NT2/D1 (cell line): ENCODE measurements around the gene GNA15.
"Not testable (repeated sequence)": the region's sequence is repeated elsewhere in the genome, so short reads cannot be mapped to it uniquely, and the experiment has no call there.

Experiments used
- DNase-seq: peaks from one replicate; pipeline ENCODE4 v3.0.0-alpha.2; 2011; ENCODE audit warnings: low read depth, low spot score
- H3K27me3 ChIP-seq: 2 replicates; pipeline ENCODE4 v1.6.0; 2011; ENCODE audit warnings: mild to moderate bottlenecking; ENCODE audit not compliant: insufficient read length, insufficient read depth
- H3K36me3 ChIP-seq: 2 replicates; pipeline ENCODE4 v1.6.1; 2011; ENCODE audit warnings: mild to moderate bottlenecking, low read length, mixed read lengths; ENCODE audit not compliant: insufficient read depth, insufficient read length
- H3K4me1 ChIP-seq: 2 replicates; pipeline ENCODE4 v1.5.1; 2011; ENCODE audit not compliant: insufficient read depth, insufficient read length
- H3K4me3 ChIP-seq: 2 replicates; pipeline ENCODE4 v1.5.1; 2011; ENCODE audit warnings: low read depth; ENCODE audit not compliant: insufficient read length
- H3K9ac ChIP-seq: 2 replicates; pipeline ENCODE4 v1.6.0; 2011; ENCODE audit warnings: low read depth; ENCODE audit not compliant: insufficient read length
- H3K9me3 ChIP-seq: 2 replicates; pipeline ENCODE4 v1.5.1; 2011; ENCODE audit warnings: mild to moderate bottlenecking, low read length; ENCODE audit not compliant: insufficient read depth
- SUZ12 ChIP-seq: IDR thresholded peaks from 2 replicates; pipeline ENCODE4 v1.6.1; 2011; ENCODE audit not compliant: insufficient read length, insufficient read depth; ENCODE audit errors: extremely low read depth
- YY1 ChIP-seq: IDR thresholded peaks from 2 replicates; pipeline ENCODE4 v1.6.1; 2011; ENCODE audit not compliant: insufficient read length, insufficient read depth
- ZNF274 ChIP-seq: IDR thresholded peaks from 2 replicates; pipeline ENCODE4 v1.6.1; 2011; ENCODE audit warnings: mild to moderate bottlenecking, low read depth, low read length

The GNA15 gene

GRCh38 chr19:3135961-3136683 is at the start of gene GNA15:
Gene GNA15 (plus strand): TSS chr19:3136033. CDS start chr19:3136451, 418 bp downstream.
- Histone ChIP-seq H3K4me1 (no peaks in the 10 kb centered on the region), H3K27me3 (no peaks in the 10 kb centered on the region), H3K9me3 (no peaks in the 10 kb centered on the region), H3K9ac (no peak within 1 kb of the TSS), H3K4me3 (no peak within 1 kb of the TSS), H3K36me3 (no peaks in the 10 kb centered on the region)
- TF ChIP-seq SUZ12 (no peak), ZNF274 (no peak), YY1 (no peak)
- DNase-seq = no peak

- no peaks in the 10 kb centered on the region for H3K4me1 ChIP-seq
- H3K36me3 ChIP-seq = no peaks in the 10 kb centered on the region
- no peaks in the 10 kb centered on the region for H3K9me3 ChIP-seq
- DNase-seq = no peak
- no peak overlapping the region for H3K4me3 ChIP-seq
- H3K27me3 ChIP-seq = no peaks in the 10 kb centered on the region
- TF ChIP-seq SUZ12 (no peak), YY1 (no peak), ZNF274 (no peak)
- no peak overlapping the region for H3K9ac ChIP-seq
Observed at GRCh38 chr19:3087769-3088168, 48.1 kb upstream of the GNA15 start.

- not testable (repeated sequence) for H3K4me3 ChIP-seq, H3K4me1 ChIP-seq, H3K9me3 ChIP-seq, H3K36me3 ChIP-seq, DNase-seq, H3K27me3 ChIP-seq, H3K9ac ChIP-seq
Observed at GRCh38 chr19:3089299-3089855, 46.5 kb upstream of the GNA15 start.

GRCh38 chr19:3094601-3095440 is 41.0 kb upstream of the GNA15 start:
- peaks cover 15% of the 10 kb centered on the region for H3K36me3 ChIP-seq
- peaks cover 6% of the 10 kb centered on the region for H3K27me3 ChIP-seq
- peak overlapping the region; percentile 98 for H3K9ac ChIP-seq
- no peak for DNase-seq
- TF ChIP-seq YY1 = no peak
- TF ChIP-seq SUZ12 = no peak
- no peak for TF ChIP-seq ZNF274
- peak overlapping the region; percentile 97 for H3K4me3 ChIP-seq
- peaks cover 24% of the 10 kb centered on the region for H3K4me1 ChIP-seq
- H3K9me3 ChIP-seq = no peaks in the 10 kb centered on the region

- H3K9ac ChIP-seq = peak overlapping the region; percentile 98
- no peaks in the 10 kb centered on the region for H3K9me3 ChIP-seq
- peak; percentile 33 for DNase-seq
- peaks cover 15% of the 10 kb centered on the region for H3K36me3 ChIP-seq
- peaks cover 32% of the 10 kb centered on the region for H3K4me1 ChIP-seq
- peak overlapping the region; percentile 97 for H3K4me3 ChIP-seq
- TF ChIP-seq YY1 (no peak), ZNF274 (no peak), SUZ12 (no peak)
- H3K27me3 ChIP-seq = peaks cover 6% of the 10 kb centered on the region
Observed at GRCh38 chr19:3095441-3096191, 40.2 kb upstream of the GNA15 start.

GRCh38 chr19:3096267-3096901 is 39.4 kb upstream of the GNA15 start:
- Histone ChIP-seq H3K9me3 (no peaks in the 10 kb centered on the region), H3K4me1 (peaks cover 38% of the 10 kb centered on the region), H3K36me3 (peaks cover 15% of the 10 kb centered on the region), H3K4me3 (peak overlapping the region; percentile 32), H3K27me3 (peaks cover 6% of the 10 kb centered on the region), H3K9ac (peak overlapping the region; percentile 77)
- TF ChIP-seq ZNF274 = no peak
- TF ChIP-seq YY1 = no peak
- TF ChIP-seq SUZ12 = no peak
- DNase-seq = no peak
